Adrenal gland (tissue), 5 donors: Measurements from ENCODE around the gene DOK7.
A peak's percentile ranks its signal among the peaks of the same experiment; 100 is the strongest.

ENCODE experiments used
- CTCF ChIP-seq, 6 experiments: fragments of 450-650 bp in 4 of 6; fragments of 200-600 bp in 2 of 6; sonication (generic) in 1 of 6; IDR thresholded peaks; 1 replicate in 5 of 6; 2 replicates in 1 of 6; pipeline versions ENCODE4 v1.5.1 to v1.8.0; 2016 to 2021; ENCODE audit warnings: antibody characterized with exemption in 6 of 6, mild to moderate bottlenecking in 2 of 6, moderate library complexity in 1 of 6
- POLR2A ChIP-seq, 2 donors: fragments of 450-650 bp; IDR thresholded peaks; one replicate each; pipeline ENCODE4 v1.6.1; 2017; ENCODE audit warnings: antibody characterized with exemption in 2 of 2, mild to moderate bottlenecking in 2 of 2, moderate library complexity in 1 of 2
- donor health status: DM: no; HTN: no; CAD: no.

- TF ChIP-seq CTCF (IDR thresholded peaks at IDR 0.05) (no peak), POLR2A (IDR thresholded peaks at IDR 0.05) (peak; percentile 87 to 96)
Measured at GRCh38 chr4:3531879-3532750, 69.0 kb downstream of the DOK7 start, which contains the start of gene LRPAP1.
